ENCODE measurements around the gene ACTR1B.

GRCh38 chr2:97706112-97706511 lies 42.3 kb upstream of the ACTR1B start:
- TF ChIP-seq CTCF (conservative IDR thresholded peaks at IDR 0.05) (no peak), ZFX (IDR thresholded peaks at IDR 0.05) (no peak)

Measured in C4-2B (cell line).